GM12864 (cell line): ENCODE measurements around the gene TUBB3.

Experiments used
- DNase-seq: peaks from one replicate; pipeline ENCODE4 v3.0.0-alpha.2; 2011; ENCODE audit warnings: low read depth
- H3K4me3 ChIP-seq: 2 replicates; pipeline ENCODE4 v1.5.1; 2011; ENCODE audit warnings: mild to moderate bottlenecking, low read depth, low read length, control low read depth
- CTCF ChIP-seq: IDR thresholded peaks from 2 replicates; pipeline ENCODE4 v1.5.1; 2011; ENCODE audit warnings: low read depth, mild to moderate bottlenecking, moderate library complexity, low read length, control low read depth, inconsistent platforms; ENCODE audit errors: missing control alignments

TUBB3 gene

DNA sequence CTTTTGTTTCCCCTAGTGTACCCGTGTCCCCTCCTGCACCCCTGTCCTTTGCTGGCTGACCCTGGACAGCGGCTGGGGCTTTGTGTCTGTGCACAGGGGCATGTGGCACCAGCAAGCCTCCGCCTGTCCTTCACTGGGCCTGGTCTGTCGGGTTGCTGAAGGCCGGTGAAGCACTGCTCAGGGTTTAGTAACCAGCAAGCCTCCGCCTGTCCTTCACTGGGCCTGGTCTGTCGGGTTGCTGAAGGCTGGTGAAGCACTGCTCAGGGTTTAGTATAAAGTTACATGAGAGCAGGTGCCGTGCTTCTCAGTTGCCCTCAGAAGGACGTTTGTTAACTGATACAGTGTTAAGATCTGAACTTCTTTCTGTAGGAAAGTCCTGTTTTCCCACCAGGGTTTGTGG is 59.2 kb downstream of the TUBB3 start:
- no peak for TF ChIP-seq CTCF
- no peak for DNase-seq
- no peak overlapping the region for H3K4me3 ChIP-seq

DNA sequence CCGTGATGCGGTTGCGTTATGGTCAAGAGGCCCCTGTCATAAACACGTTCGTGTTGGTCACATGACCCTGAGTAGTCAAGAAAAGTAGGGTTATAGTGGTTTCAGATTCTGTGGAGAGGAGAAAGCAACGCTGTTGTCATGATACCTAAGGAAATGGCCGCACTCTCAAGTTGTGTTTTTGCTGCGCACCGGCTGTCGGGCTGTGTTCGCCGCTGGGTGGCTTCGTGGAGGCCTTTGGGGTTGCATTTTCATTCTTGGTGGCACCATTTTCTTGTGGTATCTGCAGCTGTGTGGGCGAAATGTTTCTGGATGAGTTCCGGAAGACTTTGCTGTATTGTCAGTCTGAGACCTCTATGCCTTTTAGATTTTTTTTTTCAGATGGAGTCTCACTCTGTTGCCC is 60.4 kb downstream of the TUBB3 start:
- H3K4me3 ChIP-seq = no peak overlapping the region
- no peak for TF ChIP-seq CTCF
- no peak for DNase-seq

DNA sequence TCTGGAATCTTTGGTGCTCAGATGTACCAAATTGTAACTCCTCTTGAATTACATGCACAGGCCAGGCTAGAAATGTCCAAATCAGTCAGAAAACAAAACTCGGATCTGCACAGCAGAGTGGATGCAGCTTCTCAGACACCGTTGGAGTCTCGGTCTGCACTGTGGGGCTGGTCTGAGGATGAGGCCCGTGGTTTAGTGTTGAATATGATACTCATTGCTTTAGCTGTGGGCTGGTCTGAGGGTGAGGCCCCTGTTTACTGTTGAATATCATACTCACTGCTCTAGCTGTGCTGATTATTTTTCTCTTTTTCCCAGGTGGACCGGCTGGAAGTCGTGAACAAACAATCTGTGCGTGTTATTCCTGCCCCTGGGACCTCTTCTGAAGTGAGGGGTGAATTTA is 61.1 kb downstream of the TUBB3 start:
- no peak for DNase-seq
- no peak for TF ChIP-seq CTCF
- no peak overlapping the region for H3K4me3 ChIP-seq

DNA sequence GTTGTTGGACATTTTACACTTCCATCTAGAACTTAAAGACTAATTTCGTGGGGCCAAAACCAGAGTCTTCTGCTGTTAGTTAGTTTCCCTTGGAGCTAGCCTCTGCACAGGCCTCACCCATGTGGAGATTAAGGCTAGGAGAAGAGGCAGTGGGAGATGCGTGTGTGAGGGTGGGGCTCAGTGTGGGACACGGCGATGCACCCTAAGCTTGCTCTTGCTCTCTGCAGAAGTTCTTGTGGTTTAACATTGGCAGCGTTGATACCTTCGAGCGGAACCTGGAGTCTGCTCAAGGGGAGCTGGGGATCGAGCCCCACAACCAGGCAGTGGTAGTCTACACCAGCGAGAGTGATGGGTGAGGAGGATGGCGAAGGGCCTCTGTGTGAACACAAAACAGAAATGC is 62.1 kb downstream of the TUBB3 start:
- no peak overlapping the region for H3K4me3 ChIP-seq
- TF ChIP-seq CTCF = no peak
- no peak for DNase-seq
